HL-60 (cell line): ENCODE results near the gene CNDP2.

Source experiments
- DNase-seq, 2 experiments: peaks; one replicate each; pipeline ENCODE4 v3.0.0-alpha.2; 2010 to 2020; ENCODE audit warnings: low read depth in 1 of 2, low spot score in 1 of 2
- H3K27ac ChIP-seq: fragments of 250-450 bp; sonication (Bioruptor Pico); replicated peaks from 2 replicates; pipeline ENCODE4 v1.5.1; 2020; ENCODE audit warnings: mild to moderate bottlenecking, moderate library complexity
- H3K27me3 ChIP-seq: fragments of 250-450 bp; sonication (Bioruptor Pico); 2 replicates; pipeline ENCODE4 v1.5.1; 2021; ENCODE audit warnings: mild to moderate bottlenecking, moderate library complexity; ENCODE audit not compliant: insufficient read depth, poor library complexity, severe bottlenecking
- H3K4me3 ChIP-seq: replicated peaks from 2 replicates; pipeline ENCODE4 v1.5.1; 2011; ENCODE audit warnings: mild to moderate bottlenecking, control low read depth, low read length; ENCODE audit not compliant: insufficient read depth
- CTCF ChIP-seq: IDR thresholded peaks from one replicate; pipeline ENCODE4 v1.5.1; 2011; ENCODE audit warnings: low read length, control low read depth, inconsistent platforms; ENCODE audit not compliant: insufficient read depth
- GABPA ChIP-seq: IDR thresholded peaks from 2 replicates; pipeline ENCODE4 v1.6.1; 2012; ENCODE audit warnings: low read depth
- POLR2AphosphoS5 ChIP-seq: IDR thresholded peaks from 2 replicates; pipeline ENCODE4 v1.6.1; 2012; ENCODE audit warnings: low read depth
- REST ChIP-seq: IDR thresholded peaks from 2 replicates; pipeline ENCODE4 v1.6.1; 2012; ENCODE audit warnings: low read depth; ENCODE audit not compliant: insufficient replicate concordance
- SPI1 ChIP-seq: IDR thresholded peaks from 2 replicates; pipeline ENCODE4 v1.6.1; 2012; ENCODE audit warnings: low read depth, mild to moderate bottlenecking, borderline replicate concordance

CNDP2 gene

GRCh38 chr18:74460825-74461224, 35.3 kb upstream of the CNDP2 start:
- TF ChIP-seq POLR2AphosphoS5 = no peak
- Histone ChIP-seq H3K27me3 (peaks cover 44% of the 10 kb centered on the region), H3K27ac (no peak overlapping the region), H3K4me3 (no peak overlapping the region)
- no peak for DNase-seq

- no peak for TF ChIP-seq CTCF
- no peak for TF ChIP-seq SPI1
- no peak for TF ChIP-seq POLR2AphosphoS5
- H3K27me3 ChIP-seq = peaks cover 23% of the 10 kb centered on the region
- no peak overlapping the region for H3K4me3 ChIP-seq
- H3K27ac ChIP-seq = no peak overlapping the region
- no peak for DNase-seq
Measured at GRCh38 chr18:74463254-74463653, 32.9 kb upstream of the CNDP2 start.

- no peak for DNase-seq
- no peak overlapping the region for H3K27ac ChIP-seq
- no peak for TF ChIP-seq GABPA
- no peak overlapping the region for H3K4me3 ChIP-seq
- peaks cover 20% of the 10 kb centered on the region for H3K27me3 ChIP-seq
Measured at GRCh38 chr18:74463983-74464382, 32.2 kb upstream of the CNDP2 start.

GRCh38 chr18:74465775-74466174, 30.4 kb upstream of the CNDP2 start:
- no peak for DNase-seq
- no peak overlapping the region for H3K4me3 ChIP-seq
- peaks cover 11% of the 10 kb centered on the region for H3K27me3 ChIP-seq
- TF ChIP-seq REST (no peak), CTCF (no peak), POLR2AphosphoS5 (no peak), GABPA (no peak), SPI1 (no peak)
- no peak overlapping the region for H3K27ac ChIP-seq

GRCh38 chr18:74468547-74469061, 27.6 kb upstream of the CNDP2 start:
- TF ChIP-seq CTCF = no peak
- TF ChIP-seq GABPA = no peak
- TF ChIP-seq REST = no peak
- no peak for TF ChIP-seq SPI1
- no peak for TF ChIP-seq POLR2AphosphoS5
- DNase-seq = no peak
- Histone ChIP-seq H3K27me3 (peaks cover 3% of the 10 kb centered on the region), H3K27ac (no peak overlapping the region), H3K4me3 (no peak overlapping the region)
